ENCODE measurements around the gene FUT2.

DNA sequence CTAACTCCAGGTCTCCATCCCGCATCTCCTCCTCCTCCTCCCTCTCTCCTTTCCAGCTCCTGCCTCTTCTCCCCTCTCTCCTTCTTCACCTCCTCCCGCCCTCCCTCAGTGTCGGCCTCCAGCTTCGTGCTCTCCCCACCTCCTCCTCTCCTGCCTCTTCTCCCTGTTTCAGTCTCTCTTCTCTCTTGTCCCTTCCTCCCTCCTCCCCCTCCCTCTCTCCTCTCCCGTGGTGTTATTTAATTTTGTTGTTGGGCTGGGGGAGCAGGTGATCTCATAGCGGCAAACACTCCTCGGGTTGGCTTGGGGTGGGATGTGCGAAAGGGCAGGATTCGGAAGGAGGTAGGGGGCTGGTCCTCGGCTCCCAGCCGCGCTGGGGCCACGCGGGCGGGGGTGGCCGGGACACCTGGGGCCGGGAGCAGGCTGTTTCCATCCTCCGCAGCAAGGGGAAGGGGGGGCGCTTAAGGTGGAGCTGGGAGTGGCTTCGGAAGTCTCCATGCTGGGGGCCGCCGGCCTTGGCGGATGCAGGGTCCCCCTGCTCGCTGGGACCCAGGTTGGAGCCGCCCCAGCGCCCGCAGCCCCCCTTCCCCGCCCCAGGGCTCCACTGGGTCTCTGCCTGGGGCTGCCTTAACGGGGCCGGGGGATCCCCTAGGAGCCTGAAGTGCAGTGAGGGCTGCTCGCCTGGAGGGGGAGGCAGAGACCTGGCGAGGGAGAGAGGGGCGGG lies 49.6 kb upstream of the FUT2 start, which contains the start of gene CA11:
- peak; percentile 54 to 96 (median 91) for TF ChIP-seq CTCF (optimal IDR thresholded peaks at IDR 0.05 in 1 of 3, IDR thresholded peaks at IDR 0.05 in 1 of 3, conservative IDR thresholded peaks at IDR 0.05 in 1 of 3; ENCODE audit: extremely low read depth in 1 of 3, insufficient read depth in 2 of 3, low read length in 3 of 3)
- no peak for TF ChIP-seq EZH2 (IDR thresholded peaks at IDR 0.05; ENCODE audit: low read length)

Data from keratinocyte (primary cell).